Effector memory CD8-positive, alpha-beta T cell (primary cell): ENCODE measurements around the gene TPRX1.
"Not testable (repeated sequence)": the region's sequence is repeated elsewhere in the genome, so short reads cannot be mapped to it uniquely, and the experiment has no call there.

ENCODE experiments used
- ATAC-seq: fragments of 150-1000 bp; cut with Tn5 transposase; replicated peaks from 2 replicates; pipeline ENCODE4 v1.10.0; 2021; ENCODE audit warnings: mild to moderate bottlenecking, moderate library complexity
- DNase-seq, 3 experiments: peaks; one replicate each; pipeline ENCODE4 v3.0.0; 2021
- H3K27ac Mint-ChIP-seq, 2 donors: one replicate each; pipeline ENCODE4 v1.8.0; 2022; ENCODE audit warnings: mild to moderate bottlenecking in 2 of 2, mixed read lengths in 2 of 2, moderate library complexity in 2 of 2
- H3K27me3 Mint-ChIP-seq, 2 donors: one replicate each; pipeline ENCODE4 v1.8.0; 2022; ENCODE audit warnings: mixed read lengths in 2 of 2
- H3K36me3 Mint-ChIP-seq: one replicate; pipeline ENCODE4 v1.8.0; 2022; ENCODE audit warnings: mild to moderate bottlenecking, moderate library complexity, mixed read lengths; ENCODE audit not compliant: insufficient read depth
- H3K4me1 Mint-ChIP-seq, 2 donors: one replicate each; pipeline ENCODE4 v1.8.0; 2022; ENCODE audit warnings: low read depth in 2 of 2, mixed read lengths in 2 of 2
- H3K4me3 Mint-ChIP-seq, 2 donors: one replicate each; pipeline ENCODE4 v1.8.0; 2022; ENCODE audit warnings: mild to moderate bottlenecking in 2 of 2, mixed read lengths in 2 of 2, moderate library complexity in 2 of 2
- H3K9me3 Mint-ChIP-seq, 2 donors: one replicate each; pipeline ENCODE4 v1.8.0; 2022; ENCODE audit warnings: mixed read lengths in 2 of 2

Gene TPRX1

DNA sequence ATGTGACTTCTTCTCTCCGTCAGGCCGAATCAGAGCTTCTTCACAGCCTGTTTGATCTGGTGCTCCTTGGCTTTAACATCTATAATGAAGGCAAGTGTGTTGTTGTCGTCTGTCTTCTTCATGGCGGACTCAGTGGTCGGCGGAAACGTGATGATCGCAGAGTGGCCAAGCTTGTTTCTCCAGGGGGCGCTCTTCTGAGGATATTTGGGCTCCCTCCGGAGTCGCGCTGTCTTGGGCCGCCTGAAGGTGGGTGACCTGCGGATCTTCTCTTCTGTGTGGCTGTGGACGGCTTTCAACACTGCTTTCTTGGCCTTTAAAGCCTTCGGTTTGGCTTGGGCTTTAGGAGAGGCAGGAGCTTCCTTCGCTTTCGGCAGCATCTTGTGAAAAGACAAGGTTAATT lies 9.8 kb downstream of the TPRX1 start:
- peaks cover 0 to 8% of the 10 kb centered on the region in 2 donors for H3K4me1 Mint-ChIP-seq
- H3K27me3 Mint-ChIP-seq: peaks cover 18 to 22% of the 10 kb centered on the region in 2 donors
- no peak overlapping the region for H3K4me3 Mint-ChIP-seq
- no peak for DNase-seq
- H3K27ac Mint-ChIP-seq: no peak overlapping the region
- no peak for ATAC-seq
- H3K9me3 Mint-ChIP-seq: no peaks in the 10 kb centered on the region
- peaks cover 5% of the 10 kb centered on the region for H3K36me3 Mint-ChIP-seq

- no peak for ATAC-seq
- no peak for DNase-seq
- no peak overlapping the region for H3K27ac Mint-ChIP-seq
- no peak overlapping the region for H3K4me3 Mint-ChIP-seq
- H3K4me1 Mint-ChIP-seq: peaks cover 0 to 8% of the 10 kb centered on the region in 2 donors
- H3K27me3 Mint-ChIP-seq: peaks cover 6 to 10% of the 10 kb centered on the region in 2 donors
- no peaks in the 10 kb centered on the region for H3K9me3 Mint-ChIP-seq
- peaks cover 5% of the 10 kb centered on the region for H3K36me3 Mint-ChIP-seq
Observed at GRCh38 chr19:47792616-47793015, 11.7 kb downstream of the TPRX1 start.

DNA sequence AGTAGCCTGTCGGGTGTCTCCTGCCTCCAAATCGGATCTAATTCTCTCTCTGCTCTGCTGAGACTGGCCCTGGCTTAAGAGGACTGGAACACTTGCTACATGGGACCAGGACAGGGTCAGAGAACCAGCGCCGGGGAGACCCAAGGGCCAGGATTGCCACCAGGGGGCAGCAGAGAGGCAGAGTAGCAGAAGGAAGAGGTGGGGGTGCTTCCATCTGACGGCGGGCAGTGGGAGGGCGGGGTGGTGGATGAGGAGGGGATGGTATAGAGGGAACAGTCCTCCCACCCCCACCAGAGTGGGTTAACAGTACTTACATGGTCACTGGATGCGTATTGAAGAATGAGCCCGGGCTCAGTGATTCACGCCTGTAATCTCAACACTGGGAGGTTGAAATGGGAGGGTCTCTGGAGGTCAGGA lies 13.9 kb downstream of the TPRX1 start:
- peak; percentile 76 to 85 (median 76) for DNase-seq
- H3K4me3 Mint-ChIP-seq: no peak overlapping the region
- H3K36me3 Mint-ChIP-seq: peaks cover 7% of the 10 kb centered on the region
- no peak overlapping the region for H3K27ac Mint-ChIP-seq
- ATAC-seq: peak; percentile 73
- H3K9me3 Mint-ChIP-seq: no peaks in the 10 kb centered on the region
- H3K4me1 Mint-ChIP-seq: peaks cover 0 to 8% of the 10 kb centered on the region in 2 donors
- peaks cover under 1 to 2% of the 10 kb centered on the region in 2 donors for H3K27me3 Mint-ChIP-seq

DNA sequence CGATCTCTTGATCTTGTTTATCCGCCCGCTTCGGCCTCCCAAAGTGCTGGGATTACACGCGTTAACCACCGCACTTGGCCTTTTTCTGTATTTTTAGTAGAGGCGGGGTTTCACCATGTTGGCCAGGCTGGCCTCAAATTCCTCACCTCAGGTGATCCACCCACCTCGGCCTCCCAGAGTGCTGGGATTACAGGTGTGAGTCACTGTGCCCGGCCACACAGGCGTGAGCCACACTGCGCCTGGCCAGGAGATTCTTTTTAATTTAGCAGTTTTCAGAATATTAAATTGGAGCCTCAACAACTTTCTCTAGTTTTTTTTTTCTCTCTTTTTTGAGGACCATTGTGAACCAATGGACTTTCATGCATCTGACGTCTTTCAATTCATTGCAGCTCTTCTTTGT lies 14.5 kb downstream of the TPRX1 start:
- not testable (repeated sequence) for H3K9me3 Mint-ChIP-seq, DNase-seq, H3K4me1 Mint-ChIP-seq, H3K27me3 Mint-ChIP-seq, ATAC-seq, H3K27ac Mint-ChIP-seq, H3K4me3 Mint-ChIP-seq
- peaks cover 13% of the 10 kb centered on the region for H3K36me3 Mint-ChIP-seq

DNA sequence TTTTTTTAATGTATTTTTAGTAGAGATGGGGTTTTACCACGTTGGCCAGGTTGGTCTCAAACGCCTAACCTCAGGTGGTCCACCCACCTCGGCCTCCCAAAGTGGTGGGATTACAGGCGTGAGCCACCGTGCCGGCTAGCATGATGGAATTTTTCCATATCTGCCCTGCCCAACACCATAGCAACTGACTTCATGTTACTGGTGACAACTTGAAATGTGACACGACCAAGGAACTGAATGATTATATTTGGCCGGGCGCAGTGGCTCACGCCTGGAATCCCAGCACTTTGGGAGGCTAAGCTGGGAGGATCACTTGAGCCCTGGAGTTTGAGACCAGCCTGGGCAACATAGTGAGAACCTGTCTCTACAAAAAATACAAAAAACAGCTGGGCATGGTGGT lies 17.0 kb downstream of the TPRX1 start:
- not testable (repeated sequence) for H3K27ac Mint-ChIP-seq, H3K4me3 Mint-ChIP-seq, ATAC-seq, H3K9me3 Mint-ChIP-seq, DNase-seq, H3K4me1 Mint-ChIP-seq, H3K27me3 Mint-ChIP-seq
- H3K36me3 Mint-ChIP-seq: peaks cover 26% of the 10 kb centered on the region

GRCh38 chr19:47786566-47786965 lies 17.8 kb downstream of the TPRX1 start:
- H3K27ac Mint-ChIP-seq: no peak overlapping the region
- ATAC-seq: no peak

DNA sequence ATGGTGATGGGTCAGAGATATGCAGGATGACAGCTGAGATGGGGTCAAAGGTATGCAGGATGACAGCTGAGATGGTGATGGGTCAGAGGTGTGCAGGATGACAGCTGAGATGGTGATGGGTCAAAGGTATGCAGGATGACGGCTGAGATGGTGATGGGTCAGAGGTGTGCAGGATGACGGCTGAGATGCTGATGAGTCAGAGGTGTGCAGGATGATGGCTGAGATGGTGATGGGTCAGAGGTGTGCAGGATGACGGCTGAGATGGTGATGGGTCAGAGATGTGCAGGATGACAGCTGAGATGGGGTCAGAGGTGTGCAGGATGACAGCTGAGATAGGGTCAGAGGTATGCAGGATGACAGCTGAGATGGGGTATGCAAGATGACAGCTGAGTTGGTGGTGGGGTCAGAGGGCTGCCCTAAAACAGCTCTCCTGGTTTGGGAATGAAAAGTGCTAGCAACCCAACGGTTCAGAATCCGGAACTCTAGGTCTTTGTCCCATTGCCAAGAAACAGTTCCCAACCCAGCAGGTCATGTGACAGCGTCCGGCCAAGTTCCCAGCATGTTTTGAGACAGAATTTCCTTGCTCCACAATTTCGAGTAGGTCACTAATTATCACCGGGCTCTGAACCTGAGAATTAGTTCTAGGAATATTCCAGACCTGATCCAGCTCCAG lies 22.6 kb downstream of the TPRX1 start:
- peaks cover 27% of the 10 kb centered on the region for H3K36me3 Mint-ChIP-seq
- ATAC-seq: no peak

More at GRCh38 chr19:47786566-47786965, 17.8 kb downstream of the TPRX1 start:
- Mint-ChIP-seq H3K4me3 (no peak overlapping the region), H3K4me1 (peaks cover 3 to 8% of the 10 kb centered on the region in 2 donors), H3K9me3 (no peaks in the 10 kb centered on the region), H3K27me3 (no peaks in the 10 kb centered on the region), H3K36me3 (peaks cover 26% of the 10 kb centered on the region)
- no peak for DNase-seq

DNA sequence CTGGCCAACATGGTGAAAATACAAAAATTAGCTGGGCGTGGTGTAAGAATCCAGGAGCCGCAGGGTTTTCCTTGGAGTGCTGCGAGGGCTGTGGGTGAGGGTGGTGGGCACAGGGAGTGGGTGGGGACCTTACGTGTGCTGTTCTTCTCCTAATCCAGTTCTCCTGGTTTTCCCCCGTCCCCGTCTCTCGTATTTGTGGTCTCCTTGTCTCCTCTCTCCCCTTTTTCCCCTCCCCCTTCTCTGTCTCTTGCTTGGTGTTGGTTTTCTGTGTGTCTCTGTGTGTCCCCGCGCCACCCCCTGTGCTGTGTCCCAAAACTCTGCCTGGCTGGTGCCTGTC lies 24.2 kb downstream of the TPRX1 start:
- Mint-ChIP-seq H3K4me1 (peaks cover 19 to 25% of the 10 kb centered on the region in 2 donors), H3K27ac (peak overlapping the region; percentile 95 to 97), H3K4me3 (peak overlapping the region; percentile 92 to 94), H3K36me3 (peaks cover 23% of the 10 kb centered on the region), H3K27me3 (no peaks in the 10 kb centered on the region), H3K9me3 (no peaks in the 10 kb centered on the region)
- no peak for ATAC-seq
- DNase-seq: no peak

More for the DNA sequence above, 22.6 kb downstream of the TPRX1 start:
- Mint-ChIP-seq H3K27me3 (no peaks in the 10 kb centered on the region), H3K4me3 (peak overlapping the region in 1 of 2 donors; percentile 41), H3K27ac (peak overlapping the region; percentile 42 to 47), H3K9me3 (no peaks in the 10 kb centered on the region), H3K4me1 (peaks cover 19 to 25% of the 10 kb centered on the region in 2 donors)
- no peak for DNase-seq

DNA sequence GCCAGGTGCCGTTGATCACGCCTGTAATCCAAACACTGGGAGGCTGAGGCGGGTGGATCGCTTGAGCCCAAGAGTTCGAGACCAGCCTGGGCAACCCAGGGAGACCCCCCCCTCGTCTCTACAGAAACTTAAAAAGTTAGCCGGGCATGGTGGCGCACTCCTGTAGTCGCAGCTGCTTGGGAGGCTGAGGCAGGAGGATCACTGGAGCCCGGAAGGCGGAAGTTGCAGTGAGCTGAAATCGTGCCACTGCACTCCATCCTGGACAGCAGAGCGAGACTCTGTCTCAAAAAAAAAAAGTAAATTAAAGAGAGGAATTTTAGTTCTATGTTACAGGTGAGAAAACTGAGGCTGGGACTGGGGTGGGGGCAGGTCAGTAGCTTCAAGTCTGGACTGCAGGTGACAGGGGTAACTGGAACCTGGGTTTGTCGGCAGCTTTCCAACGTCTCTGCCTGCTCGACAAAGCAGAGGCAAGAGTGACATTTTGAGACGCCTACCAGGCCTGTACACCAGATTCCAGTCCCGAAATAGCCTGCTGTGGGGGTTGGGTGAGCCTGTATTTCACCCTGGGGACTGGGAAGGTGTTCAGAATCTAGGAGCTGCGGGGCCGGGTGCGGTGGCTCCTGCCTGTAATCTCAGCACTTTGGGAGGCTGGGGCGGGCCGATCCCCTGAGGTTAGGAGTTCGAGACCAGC lies 24.7 kb downstream of the TPRX1 start:
- ATAC-seq (no peak), DNase-seq (no peak)
- Mint-ChIP-seq H3K27me3 (no peaks in the 10 kb centered on the region), H3K9me3 (no peaks in the 10 kb centered on the region), H3K36me3 (peaks cover 18% of the 10 kb centered on the region), H3K4me3 (peak overlapping the region; percentile 92 to 94), H3K4me1 (peaks cover 19 to 25% of the 10 kb centered on the region in 2 donors), H3K27ac (peak overlapping the region; percentile 95 to 97)

DNA sequence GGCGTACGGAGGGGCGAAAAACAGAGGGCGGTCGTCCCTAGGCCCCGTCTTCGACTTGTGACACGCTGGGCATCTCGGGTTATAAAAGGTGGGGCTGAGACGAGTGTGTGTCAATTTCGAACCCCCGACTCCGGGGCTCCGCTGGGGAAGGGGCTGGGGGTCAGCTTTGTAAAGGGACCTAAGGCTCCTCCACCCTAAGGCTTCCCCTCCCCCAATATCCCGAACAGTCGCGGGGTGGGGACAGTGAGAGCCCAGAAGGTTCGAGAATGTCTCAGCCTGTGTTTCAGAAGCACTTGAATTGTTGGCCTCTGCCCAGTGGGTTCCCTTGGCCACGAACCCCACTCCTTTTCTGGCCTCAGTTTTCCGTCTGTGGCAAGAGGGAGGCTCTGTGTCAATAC lies 25.4 kb downstream of the TPRX1 start:
- peak; percentile 7 for ATAC-seq
- H3K36me3 Mint-ChIP-seq: peaks cover 12% of the 10 kb centered on the region
- no peaks in the 10 kb centered on the region for H3K27me3 Mint-ChIP-seq
- peak overlapping the region; percentile 92 to 94 for H3K4me3 Mint-ChIP-seq
- H3K9me3 Mint-ChIP-seq: no peaks in the 10 kb centered on the region
- H3K27ac Mint-ChIP-seq: peak overlapping the region; percentile 95 to 97
- H3K4me1 Mint-ChIP-seq: peaks cover 19 to 25% of the 10 kb centered on the region in 2 donors
- DNase-seq: no peak

DNA sequence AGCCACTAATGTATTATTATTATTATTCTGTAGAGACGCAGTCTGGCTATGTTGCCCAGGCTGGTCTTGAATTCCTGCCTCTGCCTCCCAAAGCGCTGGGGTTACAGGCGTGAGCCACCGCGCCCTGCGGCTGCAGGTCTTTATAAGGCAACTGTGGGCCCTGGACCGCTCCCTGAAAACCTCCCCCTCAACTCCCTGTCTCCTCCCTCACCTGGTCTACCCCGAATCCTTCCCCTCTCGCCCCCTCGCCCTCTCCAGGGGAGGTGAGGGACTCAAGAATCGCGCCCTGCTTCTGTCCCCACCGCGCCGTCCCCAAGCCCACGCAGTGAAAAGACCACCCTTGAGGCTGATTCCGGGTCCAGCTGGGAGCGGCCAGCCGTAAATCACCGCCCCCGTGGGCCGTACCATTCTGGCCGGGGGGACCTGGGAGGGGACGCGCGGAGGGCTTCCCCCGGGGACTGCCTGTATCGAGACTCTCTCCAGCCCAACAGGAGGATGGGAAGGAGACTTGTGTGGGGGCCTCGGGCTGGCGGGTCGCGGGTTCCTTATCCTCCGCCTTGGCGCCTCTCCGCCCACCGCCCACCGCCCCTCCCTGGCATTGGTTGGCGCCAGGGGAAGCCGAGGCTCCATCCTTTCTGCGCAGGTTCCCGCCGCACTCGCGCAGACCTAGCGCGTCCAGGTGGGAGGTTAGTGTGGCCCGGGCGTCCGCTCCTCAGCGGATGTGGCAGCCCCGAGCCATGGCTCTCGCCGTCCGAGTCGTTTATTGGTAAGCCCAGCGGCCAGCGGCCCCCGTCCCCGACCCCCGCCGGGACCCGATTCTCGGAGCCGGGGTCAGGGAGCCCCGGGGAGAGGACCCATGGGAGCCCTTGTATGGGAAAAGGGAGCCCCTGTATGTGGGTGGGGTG lies 26.1 kb downstream of the TPRX1 start, which contains the start of gene SELENOW:
Gene SELENOW (plus strand): TSS at position 655 of the 905 bp plus-strand sequence. CDS start 83 bp downstream, at position 738.
- H3K4me3 Mint-ChIP-seq: peak within 1 kb of the TSS; percentile 92 to 94
- H3K27me3 Mint-ChIP-seq: no peaks in the 10 kb centered on the region
- DNase-seq (peak; percentile 68 to 79 (median 71)), ATAC-seq (peak; percentile 93)
- peaks cover 19 to 25% of the 10 kb centered on the region in 2 donors for H3K4me1 Mint-ChIP-seq
- H3K36me3 Mint-ChIP-seq: peaks cover 12% of the 10 kb centered on the region
- H3K9me3 Mint-ChIP-seq: no peaks in the 10 kb centered on the region
- H3K27ac Mint-ChIP-seq: peak within 1 kb of the TSS; percentile 95 to 97

DNA sequence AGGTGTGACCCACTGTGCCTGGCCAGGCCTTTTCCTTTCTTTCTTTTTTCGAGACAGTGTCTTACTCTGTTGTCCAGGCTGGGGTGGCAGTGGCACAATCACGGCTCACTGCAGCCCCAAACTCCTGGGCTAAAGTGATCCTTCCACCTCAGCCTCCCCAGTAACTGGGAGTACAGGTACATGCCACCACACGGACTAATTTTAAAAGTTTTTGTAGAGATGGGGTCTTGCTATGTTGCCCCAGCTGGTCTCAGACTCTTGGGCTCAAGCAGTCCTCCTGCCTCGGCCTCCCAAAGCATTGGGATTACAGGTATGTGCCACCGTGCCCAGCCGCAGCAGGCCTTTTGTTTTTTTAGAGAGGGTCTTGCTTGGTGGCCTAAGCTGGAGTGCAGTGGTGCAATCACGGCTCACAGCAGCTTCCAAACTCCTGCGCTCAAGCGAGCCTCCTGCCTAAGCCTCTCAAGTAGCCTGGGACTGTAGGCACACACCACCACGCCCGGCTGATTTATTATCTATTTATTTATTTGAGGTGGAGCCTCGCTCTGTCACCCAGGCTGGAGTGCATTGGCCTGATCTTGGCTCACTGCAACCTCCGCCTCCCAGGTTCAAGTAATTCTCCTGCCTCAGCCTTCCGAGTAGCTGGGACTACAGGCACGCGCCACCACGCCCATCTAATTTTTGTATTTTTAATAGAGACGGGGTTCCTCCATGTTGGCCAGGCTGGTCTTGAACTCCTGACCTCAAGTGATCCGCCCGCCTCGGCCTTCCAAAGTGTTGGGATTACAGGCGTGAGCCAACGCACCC lies 26.9 kb downstream of the TPRX1 start:
- Mint-ChIP-seq H3K4me1 (peaks cover 19 to 25% of the 10 kb centered on the region in 2 donors), H3K27ac (peak overlapping the region; percentile 95 to 97), H3K4me3 (peak overlapping the region; percentile 92 to 94)
- not testable (repeated sequence) for H3K9me3 Mint-ChIP-seq, H3K27me3 Mint-ChIP-seq, DNase-seq, ATAC-seq, H3K36me3 Mint-ChIP-seq
